GM18907 (cell line): ENCODE results near the gene CLCNKB.
"Not testable (repeated sequence)": the region's sequence is repeated elsewhere in the genome, so short reads cannot be mapped to it uniquely, and the experiment has no call there.

Source experiments
- ATAC-seq: cut with Tn5 transposase; IDR thresholded peaks from one replicate; pipeline ENCODE4 v1.9.1; 2021; ENCODE audit warnings: mild to moderate bottlenecking, moderate library complexity; ENCODE audit not compliant: unreplicated experiment

The CLCNKB gene

DNA sequence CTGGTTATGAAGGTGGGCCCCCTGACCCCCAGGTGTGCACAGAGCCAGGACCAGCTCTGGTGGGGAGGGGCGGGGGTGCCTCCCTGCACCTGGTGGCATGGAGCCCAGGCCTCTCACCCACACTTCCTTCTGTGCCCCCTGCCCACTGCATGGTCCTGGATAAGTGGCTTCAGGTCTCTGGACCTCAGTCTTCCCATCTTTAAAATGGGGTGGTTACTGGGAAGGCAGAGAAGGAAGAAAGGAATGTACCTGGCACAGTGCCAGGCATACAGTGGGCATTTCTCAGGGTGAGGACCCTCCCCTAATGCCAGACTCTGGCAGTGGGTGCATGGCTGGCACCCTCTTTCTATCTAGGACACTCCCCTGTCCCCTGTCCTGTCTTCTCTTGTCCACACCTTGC lies 14.3 kb upstream of the CLCNKB start:
- no peak for ATAC-seq

DNA sequence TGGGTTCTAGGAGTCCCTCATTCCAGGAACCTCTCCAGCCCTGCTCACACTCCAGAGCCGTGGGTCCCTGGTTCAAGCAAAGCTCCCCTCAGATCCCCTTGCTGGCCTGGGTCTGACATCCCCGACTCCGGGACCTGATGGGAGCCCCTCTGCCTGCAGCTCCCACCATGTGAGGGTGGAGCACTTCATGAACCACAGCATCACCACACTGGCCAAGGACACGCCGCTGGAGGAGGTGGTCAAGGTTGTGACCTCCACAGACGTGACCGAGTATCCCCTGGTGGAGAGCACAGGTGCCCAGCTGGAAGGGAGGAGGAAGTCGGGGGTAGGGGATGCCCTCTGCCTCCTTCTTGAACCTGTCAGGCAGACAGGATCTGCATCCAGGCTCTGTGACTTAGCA lies 12.0 kb upstream of the CLCNKB start:
- no peak for ATAC-seq

DNA sequence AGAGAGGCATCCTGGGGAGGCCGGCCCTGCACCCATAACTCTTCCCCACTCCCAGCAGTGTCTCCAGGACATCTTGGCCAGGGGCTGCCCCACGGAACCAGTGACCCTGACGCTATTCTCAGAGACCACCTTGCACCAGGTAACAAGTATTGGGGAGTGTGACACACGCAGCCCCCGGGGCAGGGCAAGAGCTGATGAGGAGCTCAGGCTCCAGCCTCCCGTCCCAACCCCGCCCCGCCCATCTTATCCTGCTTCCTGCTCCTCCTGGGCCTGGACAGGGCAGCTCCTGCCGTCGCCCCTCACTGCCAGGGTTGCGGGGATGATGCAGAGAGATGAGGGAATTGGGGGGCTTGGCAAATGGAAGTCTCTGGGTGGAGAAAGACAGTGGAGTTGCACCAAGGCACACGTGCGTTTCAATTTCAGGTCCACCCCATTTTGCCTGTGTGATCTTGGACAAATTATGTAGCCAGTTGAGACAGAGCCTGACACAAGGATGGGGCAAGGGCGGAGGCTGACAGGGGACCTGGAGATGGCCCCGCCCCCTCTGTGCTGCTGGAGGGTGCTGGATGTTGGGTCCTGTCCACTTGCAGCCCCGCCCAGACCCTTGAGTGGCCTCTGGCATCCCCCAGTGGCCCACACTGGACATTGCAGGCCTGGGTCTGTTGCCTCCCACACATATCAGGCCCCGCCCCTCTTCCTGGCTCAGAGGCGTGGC lies 11.0 kb upstream of the CLCNKB start:
- no peak for ATAC-seq

DNA sequence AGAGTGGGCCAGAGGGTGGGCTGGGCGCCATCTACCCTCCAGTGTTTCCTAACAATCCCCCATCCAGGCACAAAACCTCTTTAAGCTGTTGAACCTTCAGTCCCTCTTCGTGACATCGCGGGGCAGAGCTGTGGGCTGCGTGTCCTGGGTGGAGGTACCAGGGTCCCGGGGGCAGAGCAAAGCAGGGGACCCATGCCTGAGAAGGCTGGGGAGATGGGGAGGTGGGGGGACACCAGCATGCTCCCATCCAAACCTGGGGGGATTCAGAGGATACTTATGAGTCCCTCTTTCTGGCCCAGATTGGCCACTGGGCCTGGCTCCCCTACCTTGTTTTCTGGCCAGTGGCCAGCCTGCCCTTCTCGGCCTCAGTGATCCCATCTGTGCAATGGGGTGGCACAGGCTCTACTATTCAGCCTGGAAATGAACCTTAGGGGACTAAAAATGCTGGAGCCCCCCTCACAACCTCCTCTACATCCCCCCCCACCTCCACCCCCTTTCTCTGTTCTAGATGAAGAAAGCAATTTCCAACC lies 10.4 kb upstream of the CLCNKB start:
- not testable (repeated sequence) for ATAC-seq

DNA sequence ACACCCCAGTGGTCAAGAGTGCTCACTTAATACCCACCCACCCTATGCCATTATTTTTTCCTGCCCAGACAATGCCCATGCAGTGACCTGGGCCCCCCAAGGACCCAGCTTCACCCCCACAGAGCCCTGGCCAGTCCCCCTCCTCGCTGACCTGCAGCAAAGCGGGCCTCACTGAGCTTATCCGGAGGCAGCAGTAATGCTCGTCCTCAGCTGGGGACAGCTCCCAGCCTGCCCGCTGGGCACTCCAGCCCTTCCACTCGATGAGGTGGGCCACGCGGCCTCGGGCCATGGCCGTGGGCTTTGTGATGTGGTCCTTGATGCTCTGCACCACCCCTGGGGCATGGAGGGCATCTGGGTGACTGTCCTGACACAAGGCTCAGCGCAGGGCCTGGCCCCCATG lies 7.1 kb upstream of the CLCNKB start:
- ATAC-seq: not testable (repeated sequence)

DNA sequence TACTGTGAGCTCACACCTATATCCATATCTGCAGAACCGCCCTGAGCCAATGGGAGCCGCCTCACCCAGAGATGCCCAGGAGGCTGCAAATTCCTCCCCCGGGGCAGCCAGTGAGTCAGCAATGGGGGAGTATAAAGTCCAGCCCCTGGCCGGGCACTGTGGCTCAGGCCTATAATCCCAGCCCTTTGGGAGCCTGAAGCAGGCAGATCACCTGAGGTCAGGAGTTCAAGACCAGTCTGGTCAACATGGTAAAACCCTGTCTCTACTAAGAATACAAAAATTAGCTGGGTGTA lies 5.0 kb upstream of the CLCNKB start:
- ATAC-seq: no peak

DNA sequence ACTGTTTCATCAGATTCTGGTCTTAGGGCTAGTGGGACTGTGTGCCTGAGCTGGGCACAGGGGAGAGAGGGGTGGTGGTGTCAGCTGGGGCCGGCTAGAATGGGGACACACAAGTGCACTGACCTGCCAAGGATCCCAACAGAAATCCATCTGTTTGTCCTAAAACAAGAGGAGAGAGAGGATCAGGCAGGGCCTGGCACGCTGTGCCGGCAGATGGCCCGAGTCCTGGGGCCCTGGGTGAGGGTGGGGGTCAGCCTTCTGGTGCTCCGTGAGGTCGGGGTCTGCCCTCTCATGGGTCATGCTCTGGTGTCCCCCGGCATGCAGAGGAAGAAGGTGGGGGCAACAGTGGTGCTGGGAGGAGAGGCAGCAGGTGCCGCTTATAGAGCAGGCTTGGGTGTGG lies 3.7 kb upstream of the CLCNKB start:
- not testable (repeated sequence) for ATAC-seq

DNA sequence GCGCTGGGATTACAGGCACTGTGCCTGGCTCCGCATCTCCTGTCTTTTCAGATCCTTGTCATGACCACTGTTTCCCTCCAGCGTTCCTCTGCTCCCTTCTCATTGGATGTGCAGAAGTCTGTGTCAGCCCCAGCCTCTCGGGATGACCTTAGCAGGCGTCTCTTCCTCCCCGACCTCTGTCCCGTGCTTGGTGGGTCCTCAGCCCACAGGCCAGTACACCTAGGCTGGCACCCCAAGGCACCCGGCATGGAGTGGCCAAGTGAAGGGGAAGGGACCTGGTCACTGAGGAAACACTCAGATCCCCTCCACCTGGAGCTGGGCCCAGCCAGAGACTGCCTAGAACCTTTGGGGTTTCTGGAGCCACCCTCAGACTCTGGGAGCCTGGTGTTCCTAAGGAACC lies 2.4 kb upstream of the CLCNKB start:
- no peak for ATAC-seq

DNA sequence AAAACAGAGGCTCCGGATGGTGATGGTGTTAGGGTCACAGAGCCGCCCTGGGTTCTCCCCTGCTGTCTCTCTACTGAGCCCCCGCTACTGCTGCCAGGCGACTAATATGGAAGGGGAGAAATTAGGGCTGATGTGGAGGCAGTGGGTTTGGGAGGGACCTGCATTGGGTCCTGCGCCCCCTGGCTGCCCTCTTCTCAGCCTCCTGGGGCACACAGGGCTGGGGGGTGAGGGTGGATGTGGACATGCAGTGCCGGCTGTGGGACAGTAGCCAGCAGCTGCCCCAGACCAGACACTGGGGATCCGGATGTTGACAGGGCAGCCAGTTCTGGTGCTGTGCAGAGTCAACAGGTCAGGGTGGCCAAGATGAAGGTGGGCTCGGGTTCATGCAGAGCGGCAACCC lies 1.5 kb upstream of the CLCNKB start:
- ATAC-seq: no peak

DNA sequence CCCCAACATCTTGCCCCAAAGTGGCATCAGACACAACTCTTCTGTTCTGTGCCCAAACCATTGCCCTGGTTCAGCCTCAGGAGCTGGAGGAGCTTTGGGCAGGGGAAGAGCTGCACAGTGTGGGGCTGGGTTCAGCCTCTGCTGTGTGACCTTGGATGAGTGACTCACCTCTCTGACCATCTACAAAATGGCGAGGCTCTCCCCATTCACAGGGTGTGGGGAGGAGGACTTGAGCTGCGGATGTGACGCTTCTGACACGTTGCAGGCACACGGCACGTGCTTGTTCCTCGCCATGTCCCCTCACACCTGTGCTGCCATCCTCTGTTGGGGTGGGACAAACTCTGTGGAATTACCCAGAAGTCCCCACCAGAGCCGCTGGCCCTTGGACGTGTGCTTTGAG lies 928 bp upstream of the CLCNKB start:
- ATAC-seq: not testable (repeated sequence)

DNA sequence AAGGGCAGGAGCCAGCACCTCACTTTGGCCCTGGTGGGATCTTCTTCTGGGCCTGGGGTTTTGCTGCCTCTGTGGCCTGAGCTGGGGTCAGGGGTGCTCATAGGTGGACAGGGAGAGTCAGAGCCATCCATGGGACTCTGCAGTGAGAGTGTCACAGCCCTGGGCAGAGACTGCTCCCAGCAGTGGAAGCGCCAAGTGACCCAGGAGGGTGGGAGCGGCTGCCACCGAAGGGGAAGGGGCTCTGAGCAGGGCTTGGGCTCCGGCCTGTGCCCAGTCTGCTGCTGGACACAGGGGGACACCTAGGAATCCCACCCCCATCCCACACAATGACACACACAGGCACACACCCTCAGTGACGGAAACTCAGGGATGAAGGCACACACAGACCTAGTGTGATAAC lies 368 bp downstream of the CLCNKB start:
- no peak for ATAC-seq

DNA sequence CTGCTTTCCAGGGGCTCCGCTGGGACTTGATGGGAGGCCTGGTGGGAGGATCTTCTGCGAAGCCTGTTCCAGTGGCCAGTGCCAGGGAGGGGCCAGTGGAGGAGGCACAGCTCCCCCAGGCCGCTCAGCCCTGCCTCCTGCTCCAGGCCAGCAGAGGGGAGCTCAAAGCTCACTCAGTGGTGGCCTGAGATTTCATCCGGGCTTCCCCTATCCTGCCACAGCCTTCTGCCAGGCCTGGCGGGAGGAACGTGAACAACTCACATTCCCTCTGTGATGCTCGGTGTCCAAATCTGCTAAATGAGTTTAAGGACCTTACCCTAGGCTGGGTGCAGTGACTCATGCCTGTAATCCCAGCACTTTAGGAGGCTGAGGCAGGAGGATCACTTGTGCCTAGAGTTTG lies 3.3 kb downstream of the CLCNKB start:
- no peak for ATAC-seq

DNA sequence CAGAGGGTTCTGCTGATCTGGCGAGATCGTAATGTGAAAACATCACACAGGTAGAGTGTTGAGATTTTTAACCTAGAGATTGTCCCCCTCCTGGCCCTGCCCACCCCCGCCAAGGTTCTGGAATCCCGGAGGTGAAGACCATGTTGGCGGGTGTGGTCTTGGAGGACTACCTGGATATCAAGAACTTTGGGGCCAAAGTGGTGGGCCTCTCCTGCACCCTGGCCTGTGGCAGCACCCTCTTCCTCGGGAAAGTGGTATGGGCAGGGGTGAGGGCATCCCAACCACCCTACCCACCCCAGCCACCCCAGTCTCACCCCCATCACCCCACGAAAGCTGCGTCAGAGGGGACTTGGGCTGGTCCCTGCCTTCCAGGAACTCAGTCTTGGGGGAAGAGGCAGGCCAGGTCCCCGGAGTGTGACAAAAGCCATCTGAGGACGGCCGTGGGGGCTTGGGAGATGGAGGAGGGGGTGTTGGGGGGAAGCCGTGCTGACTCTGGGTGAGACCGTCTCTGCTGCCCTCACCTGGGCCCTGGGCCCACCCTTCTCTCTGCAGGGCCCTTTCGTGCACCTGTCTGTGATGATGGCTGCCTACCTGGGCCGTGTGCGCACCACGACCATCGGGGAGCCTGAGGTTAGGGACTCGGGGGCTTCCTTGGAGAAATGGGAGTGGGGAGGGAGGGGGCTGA lies 4.4 kb downstream of the CLCNKB start:
- ATAC-seq: no peak

DNA sequence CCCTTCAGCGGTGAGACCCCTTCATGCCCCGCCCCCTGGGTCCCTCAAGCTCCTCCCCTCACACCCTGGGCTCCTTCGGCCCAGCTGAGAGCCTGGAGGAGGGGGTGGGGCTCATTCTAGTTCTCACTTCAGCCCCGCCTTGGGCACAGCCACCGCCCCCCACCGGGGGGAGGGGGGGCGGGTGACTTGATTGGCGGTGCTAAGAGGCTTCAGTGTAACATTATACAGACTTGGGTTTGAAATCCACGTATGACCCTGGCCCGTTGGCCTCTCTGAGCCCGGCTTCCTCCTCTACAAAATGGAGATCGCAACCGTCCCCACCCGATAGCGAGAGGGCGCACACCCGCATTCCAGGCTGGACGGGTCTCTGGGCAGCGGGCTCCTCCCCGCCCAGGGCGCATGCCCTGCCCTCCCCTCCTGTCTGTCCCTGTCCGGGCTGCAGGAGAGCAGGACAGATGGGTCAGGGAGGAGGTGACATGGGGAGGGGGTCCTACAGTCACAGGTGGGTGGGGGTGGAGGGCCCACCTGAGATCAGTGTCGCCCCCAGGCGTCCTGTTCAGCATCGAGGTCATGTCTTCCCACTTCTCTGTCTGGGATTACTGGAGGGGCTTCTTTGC lies 5.1 kb downstream of the CLCNKB start:
- no peak for ATAC-seq

DNA sequence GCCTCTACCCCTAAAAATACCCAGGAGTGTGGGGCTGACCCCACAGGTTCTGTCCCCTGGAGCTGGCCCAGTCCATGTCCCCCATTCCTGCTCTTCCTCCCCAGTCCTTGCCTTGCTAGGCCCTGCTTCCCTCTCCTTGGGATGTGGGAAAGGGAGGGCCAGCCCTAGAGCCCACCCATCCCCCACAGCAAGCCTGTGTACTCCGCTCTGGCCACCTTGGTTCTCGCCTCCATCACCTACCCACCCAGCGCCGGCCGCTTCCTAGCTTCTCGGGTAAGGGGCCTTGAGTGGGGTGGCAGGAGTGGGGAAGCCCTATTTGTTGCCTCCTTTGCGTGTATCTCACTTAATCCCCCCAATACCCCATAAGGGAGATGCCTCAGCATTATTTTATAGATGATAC lies 6.7 kb downstream of the CLCNKB start:
- ATAC-seq: no peak

DNA sequence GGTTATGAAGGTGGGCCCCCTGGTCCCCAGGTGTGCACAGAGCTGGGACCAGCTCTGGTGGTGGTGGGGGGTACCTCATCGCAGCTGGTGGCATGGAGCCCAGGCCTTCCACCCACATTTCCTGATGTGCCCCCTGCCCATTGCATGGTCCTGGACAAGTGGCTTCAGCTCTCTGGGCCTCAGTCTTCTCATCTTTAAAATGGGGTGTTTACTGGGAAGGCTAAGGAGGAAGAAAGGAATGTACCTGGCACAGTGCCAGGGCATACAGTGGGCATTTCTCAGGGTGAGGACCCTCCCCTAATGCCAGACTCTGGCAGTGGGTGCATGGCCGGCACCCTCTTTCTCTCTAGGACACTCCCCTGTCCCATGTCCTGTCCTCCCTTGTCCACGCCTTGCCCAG lies 7.5 kb downstream of the CLCNKB start:
- ATAC-seq: no peak

DNA sequence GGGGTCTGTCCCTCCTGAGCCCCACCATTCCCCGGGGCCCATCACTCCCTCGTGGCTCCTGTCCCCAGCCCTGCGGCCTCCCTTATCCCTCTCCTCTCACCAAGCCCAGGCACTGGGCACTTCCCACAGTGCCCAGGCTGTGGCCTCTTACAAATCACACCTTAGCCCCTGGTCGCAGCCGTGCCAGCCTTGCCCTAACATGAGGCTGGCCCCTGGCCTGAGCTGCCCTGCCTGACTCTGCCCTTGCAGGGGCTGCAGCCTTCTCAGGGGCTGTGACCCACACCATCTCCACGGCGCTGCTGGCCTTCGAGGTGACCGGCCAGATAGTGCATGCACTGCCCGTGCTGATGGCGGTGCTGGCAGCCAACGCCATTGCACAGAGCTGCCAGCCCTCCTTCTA lies 8.4 kb downstream of the CLCNKB start:
- not testable (repeated sequence) for ATAC-seq

DNA sequence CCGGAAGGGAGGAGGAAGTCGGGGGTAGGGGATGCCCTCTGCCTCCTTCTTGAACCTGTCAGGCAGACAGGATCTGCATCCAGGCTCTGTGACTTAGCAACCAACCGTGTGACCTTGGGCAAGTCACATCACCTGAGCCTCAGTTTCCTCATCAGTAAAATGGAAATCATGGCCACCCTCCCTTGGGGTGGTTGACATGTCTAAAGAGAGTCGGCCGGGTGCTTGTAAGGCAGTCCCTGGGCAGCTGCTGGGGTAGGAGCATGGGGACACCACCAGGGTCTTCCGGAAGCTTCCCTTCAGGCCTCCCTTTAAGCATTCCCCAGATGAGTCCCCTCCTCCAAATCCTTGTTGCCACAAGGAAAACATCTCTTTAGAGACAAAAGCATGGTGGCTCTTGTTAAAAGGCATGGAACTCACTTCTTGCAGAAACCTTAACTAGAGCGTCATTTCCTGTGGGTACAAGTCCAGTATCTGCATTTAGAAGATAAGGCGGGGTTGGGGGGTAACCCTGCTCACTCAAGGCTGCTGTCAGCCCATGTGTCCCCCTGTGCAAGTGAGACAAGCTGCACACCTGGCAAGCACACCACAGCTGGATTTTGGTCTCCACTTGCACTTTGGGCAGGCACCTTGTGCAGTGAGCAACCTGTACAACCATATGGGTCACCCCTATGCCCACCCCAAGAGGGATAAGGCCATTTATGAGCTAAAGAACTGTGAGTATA lies 10.4 kb downstream of the CLCNKB start:
- no peak for ATAC-seq

DNA sequence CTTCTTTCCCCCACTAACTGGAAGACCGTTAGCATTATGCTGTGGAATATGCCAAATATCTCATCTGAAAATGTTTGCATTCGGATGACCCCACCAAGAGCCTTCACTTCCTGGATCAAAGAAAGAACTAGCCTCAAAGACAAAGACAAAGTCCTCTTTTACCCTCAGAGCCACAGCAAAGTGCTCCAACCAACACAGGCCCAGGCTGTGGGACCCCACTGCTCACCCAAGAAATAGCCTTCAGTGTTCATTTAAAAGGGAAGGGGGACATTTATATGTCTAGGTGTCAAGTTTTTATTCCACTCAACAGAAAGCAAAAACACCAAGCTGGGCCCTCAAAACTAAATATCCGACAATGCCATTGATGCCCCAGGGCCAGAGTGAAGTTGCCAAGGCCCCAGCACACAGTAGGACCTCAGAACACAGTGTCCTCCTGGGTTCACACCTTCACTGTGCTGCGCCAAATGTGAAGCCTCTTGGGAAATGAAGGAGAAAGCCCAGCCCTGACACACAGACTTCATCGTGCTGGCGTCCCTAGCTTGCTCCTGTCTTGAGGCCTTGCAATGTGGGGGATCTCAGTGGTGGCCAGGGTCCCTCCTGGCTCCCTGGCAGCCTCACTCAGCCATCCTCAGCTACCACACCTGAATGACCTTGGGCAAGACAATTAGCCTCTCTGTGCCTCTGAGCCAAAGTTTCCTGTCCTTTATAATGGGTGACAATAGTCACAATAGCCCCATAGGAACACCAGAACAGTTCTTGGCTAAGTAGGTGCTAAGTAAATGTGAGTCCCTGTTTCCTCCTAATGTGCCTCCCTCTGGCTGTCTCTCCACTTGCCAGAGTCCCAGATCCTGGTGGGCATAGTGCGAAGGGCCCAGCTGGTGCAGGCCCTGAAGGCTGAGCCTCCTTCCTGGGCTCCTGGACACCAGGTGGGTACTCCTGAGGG lies 11.3 kb downstream of the CLCNKB start:
- ATAC-seq: no peak
